Measurements from ENCODE around the gene PARP8.

PARP8 gene

DNA sequence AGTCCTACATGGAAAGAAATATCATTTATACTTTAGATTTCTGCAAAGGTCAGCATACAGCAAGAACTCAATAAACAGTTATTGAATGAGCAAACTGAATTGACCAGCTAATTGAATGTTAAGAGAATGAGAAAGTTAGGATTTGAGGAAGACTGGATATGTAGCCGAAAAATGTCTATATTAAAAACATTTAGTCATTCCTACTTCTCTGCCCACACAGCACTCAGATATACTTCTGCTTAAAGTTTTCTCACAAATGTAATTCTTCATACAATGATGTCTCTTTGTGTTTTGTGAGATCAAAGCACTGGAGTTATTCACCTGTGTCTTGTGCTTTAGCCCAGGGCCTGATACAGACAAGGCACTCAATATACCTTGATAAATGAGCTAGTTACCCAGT is 188.6 kb downstream of the PARP8 start:
- no peak for DNase-seq

DNA sequence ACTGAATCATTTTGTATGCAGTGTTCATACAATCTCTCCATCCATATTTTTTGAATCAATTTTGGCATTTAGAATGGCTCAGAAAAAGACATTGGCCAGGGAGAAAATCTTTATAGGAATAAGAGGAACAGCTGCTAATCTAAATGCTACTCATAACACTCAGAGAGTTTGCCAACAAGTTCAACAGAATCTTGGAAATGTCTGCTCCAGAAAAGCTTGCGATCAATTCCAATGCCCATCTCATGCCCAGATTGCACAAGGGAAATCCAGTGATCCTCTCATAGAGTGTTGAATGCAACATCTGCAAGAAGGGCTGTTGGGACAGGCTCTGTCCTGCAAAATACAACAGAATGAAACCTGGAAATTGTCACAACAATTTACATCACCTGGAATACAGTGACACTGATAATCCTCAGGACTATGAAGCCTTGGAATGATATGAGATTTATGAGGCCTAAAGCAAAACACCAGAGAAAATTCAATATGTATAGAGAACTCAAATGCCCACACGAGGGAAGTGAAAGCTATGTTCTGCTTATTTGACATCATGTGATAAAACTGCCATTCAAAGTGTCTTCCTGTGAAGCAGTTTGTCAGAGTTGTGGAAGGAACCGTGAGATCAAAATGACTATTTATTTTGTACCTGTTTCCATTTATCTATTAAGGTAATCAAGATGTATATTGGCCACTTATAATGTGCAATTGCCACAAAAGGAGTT is 190.1 kb downstream of the PARP8 start:
- DNase-seq = no peak

DNA sequence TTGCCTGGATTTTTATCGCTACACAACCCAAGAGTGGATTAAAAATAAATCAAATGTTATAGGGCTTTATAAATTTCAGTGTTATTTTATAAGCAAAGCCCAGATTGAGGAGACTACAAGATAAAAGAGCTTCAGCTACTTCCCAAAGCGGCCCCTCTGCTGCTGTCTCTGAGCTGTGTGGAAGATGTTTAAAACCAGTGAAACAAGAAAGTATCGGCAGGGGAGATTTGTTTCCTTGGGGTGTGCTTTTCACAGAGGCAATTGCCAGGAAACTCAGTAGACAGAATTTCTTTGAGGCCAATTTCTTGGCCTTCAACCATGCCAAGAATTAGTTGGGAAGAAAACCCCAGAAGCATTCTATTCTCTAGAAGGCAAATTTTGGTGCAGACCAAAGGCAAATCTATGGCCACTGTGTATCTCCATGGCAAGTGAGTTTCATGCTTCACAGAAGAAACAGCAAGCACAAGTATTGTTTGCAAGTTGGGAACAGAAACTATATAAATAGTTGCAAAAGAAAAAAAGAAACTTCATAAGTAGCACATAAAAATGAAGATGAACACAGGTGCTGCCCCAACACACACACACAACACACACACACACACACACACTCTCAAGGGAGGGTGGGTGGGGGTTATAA is 197.2 kb downstream of the PARP8 start:
- DNase-seq = no peak

DNA sequence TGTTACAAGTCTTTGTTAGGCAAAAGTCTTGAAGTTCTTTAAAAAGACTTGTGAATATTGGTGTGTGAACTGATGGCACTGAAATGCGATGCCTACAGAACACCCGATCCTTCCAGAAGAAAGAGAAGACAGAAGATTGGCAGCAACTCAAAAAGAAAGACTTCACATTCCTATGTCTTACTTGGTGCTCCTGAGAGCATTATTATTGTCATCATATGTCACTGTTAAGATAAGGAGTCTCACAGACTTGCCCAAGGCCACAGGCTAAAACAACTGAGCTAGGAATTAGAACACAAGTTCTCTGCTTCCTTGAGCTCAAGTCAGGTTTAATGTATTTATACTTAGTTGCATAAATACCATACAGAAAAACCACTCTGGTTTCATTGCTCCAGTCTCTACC is 198.0 kb downstream of the PARP8 start:
- DNase-seq = no peak

DNA sequence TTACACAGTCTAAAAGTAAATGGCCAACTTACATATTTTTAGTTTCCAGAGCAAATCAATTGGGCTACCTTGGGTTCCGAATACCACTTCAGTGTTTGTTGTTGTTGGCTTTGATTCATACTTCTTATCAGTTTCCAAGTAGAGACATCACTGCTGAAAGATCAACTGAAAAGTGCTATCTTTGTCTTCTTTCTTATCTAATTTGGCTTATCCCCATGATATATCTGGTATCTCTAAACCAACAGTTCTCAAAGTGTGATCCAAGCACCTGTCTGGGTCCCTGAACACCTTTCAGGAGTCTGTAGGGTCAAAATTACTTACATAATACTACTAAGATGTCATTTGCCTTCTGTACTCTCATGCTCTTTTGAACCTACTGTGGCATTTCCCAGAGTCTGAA is 200.0 kb downstream of the PARP8 start:
- no peak for DNase-seq

DNA sequence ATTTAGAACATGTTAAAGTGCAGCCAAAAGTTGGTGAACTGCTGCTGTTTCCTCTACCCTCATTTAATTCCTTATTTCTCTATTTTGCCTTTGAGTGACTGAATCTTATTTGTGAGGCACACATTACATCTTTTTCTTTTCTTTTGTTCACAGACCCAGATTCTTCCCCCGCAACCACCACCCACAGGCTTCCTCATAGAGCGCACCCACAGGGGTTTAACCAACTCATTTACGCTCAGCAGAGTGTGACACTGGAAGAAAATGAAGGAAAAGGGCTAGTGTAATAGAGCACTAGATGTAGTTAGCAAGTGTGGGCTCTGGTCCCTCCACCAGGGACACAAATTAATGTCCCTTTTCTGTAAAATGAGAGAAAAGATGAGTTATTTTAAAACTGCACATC is 200.7 kb downstream of the PARP8 start:
- no peak for DNase-seq

DNA sequence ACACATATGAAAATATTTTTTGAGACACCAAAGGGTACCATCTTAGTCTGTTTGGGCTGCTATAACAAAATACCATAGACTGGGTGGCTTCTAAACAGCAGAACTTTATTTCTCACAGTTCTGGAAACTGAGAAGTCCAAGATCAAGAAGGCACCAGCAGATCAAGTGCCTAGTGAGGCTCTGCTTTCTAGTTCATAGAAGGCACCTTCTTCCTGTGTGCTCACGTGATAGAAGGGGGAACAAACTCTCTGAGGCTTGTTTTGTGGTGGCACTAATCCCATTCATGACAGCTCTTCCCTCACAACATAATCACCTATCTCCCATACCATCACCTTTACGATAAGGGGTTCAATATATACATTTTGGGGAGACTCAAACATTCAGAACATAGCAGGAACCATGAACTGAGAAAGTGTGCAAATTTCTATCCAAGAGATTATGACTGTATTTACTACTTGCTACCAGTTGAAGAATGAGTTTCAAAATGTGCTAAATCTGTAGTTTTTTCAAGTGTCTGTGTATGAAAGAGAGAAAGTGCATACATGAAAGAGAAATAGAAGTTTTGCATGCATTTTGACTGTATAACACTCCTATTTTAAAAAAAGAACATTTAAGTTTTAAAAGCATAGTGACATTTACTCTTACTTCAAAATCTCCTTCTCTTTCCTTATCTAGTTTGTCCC is 207.3 kb downstream of the PARP8 start:
- DNase-seq = no peak

DNA sequence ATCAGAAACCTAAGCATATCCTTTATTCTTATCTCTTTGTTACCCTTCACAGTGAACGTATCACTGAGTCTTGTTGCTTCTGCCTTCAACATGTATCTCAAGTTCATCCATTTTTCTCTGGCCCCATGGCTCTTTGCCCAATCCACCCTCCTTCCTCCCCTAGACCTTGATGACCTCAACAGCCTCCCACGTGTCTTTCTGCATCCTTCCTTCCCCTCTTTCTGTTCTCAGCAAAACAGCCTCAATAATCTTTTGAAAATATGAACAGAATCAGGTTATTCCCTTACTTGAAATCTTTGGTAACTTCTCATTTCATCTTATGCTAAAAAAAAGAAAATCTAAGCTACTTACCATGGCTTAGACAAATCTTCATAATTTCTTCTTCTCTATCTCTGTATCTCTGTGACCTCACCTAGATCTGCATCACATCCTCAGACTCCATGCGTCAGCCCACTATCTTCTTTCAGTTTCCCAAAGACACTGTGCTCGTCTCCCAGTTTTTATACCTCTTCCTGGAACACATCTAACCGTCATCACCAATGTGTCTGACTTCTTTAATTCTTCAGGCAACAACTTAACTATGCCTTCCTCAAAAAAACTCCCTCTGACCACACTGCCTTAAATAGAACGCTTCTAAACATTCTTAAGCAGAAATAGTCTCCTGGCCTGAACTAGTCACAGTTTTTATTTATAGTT is 208.0 kb downstream of the PARP8 start:
- DNase-seq = no peak

DNA sequence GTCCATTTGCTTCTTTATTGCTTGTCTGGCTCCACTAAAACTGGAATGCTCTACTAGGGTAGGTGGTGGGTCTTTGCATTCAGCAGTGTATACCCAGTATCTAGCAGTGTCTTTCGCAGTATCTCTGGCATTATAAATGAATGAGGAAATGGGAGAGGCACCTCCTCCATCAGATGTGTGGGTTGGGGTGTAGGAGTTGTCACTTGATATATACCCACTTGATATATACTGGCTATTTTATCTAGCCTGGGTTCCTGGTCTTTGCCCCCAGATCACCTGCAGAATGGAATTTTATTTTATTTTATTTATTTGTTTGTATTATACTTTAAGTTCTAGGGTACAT is 208.5 kb downstream of the PARP8 start:
- DNase-seq = no peak

DNA sequence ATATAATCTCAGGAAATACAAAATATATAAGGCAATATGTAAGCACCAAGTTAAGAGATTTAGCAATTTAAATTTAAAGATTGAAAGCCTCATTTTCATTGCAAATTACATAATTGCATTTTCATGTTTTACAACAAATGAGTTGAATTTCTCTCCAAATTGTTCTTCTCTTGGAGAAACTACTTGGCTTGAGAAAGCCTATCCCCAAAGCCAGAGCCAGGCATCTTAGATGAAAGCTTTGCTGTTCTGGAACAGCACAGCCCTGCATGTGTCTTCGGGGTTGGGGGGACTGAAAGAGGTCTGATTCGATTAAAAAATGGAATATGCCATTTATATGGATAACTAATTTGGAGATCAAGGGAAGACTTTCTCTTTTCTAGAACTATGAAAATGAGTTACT is 212.0 kb downstream of the PARP8 start:
- no peak for DNase-seq

DNA sequence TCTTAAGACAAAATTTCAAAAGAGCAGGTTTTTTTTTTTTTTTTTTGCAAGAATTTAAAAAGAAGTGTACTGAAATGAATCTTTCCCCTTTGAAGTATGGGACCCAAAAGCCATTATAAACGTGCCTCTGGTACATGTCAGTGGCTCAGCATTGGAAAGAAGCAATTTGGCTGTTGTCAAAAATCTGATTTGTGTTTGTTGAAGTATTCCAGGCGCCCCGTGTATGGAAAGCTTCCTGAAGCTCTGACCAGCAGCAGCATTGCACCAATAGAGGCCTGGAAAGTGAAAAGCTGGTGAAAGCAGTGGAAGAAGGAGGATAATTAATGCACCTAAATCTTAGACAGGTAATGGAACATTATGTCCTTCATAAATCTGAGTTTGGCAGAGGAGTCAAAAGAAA is 215.0 kb downstream of the PARP8 start:
- DNase-seq = no peak

DNA sequence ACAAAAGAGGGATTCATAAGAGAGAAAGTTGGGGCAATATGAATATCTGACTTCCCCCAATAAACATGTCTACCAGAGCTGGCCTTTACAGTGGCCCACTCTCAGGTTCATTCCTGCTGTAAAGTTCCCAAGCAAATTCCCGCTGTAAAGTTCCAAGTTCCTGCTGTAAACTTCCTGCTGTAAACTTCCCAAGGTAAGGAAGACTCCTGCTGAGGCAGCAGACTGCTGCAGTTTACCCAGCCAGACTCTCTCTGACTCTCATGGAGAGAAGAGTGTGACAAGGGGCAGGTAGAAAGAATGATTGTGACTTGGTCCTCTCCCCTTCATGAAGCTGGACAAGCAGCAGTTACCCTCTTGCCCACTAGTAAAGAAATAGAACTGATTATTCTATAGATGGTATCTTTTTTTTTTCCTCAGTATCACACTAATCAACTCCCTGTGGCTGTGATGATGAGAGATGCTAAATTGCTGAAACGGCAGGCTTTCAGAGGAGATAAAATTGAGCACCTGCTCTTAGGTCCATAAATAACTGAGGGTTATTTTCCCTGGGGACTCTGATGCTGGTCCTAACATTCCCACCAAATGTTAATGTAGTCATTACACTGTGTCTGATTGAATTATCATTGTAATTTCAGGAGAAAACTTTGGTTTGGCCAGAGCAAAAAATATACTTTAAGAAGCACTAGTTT is 220.4 kb downstream of the PARP8 start:
- DNase-seq = no peak

DNA sequence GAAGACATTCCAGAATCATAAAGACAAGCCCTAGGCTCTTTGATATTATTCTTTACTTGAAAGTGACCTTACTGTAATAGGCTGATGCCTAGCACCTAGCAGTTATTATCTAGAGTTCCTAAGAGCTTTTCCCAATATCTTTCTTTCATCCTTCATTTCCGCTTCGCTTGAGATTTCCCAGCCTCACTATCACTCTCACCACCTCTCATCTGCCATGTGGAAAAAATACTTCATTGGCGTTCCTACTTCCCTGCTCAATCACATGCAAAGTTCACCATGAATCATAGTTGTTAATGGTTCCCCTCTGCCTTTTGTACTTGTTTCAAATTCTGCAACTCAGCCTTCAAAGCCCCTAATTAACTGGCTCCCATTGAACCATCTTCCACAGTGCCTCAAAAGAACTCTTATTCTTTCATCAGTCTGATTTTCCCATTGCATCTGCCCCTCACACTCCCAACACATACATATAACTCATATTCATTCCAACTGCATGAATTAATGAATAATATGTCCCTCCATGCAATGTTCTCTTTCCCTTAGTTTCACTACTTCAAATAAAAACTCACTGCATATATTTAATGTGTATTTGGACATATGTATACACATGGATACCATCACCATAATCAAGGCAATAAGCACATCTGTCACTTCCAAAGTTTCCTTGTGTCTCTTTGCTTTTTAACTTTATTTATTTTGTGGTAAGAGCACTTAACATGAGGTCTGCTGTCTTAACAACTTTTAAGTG is 221.6 kb downstream of the PARP8 start:
- DNase-seq = no peak

DNA sequence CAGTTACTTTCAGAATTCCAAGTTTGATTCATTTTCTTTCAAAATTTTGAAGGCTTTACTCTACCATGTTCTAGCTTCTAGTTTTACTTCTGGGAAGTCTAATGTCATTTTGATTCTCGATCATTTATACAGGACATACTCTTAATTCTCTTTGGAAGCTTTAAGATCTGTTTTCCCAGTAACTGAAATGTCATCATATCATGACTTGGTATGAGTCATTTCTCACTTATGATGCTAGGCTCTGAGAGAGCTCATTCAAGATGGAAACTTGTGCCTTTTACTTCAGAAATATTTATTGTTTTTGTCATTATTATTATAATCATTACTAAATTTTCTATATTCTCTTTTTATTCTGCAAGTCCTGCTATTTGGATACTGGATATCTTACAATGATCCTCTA is 222.3 kb downstream of the PARP8 start:
- no peak for DNase-seq

DNA sequence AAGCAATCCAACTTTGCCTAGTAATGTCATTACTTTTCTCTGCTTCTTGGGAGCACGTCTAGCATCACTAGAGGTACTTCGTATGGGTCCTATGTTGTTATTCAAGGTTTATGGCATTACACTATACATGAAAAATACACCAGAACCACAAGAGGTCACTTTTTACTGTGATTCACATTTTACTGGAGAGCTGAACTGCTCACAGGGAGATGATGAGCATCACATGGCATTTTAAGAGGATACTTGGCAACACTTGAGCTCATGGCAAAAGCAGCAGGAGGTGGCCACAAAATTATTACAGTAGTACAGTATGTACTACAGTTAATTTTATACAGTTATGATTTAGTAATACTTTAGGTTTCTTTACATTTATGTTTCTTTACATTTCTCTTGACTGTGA is 223.4 kb downstream of the PARP8 start:
- no peak for DNase-seq

All from activated effector memory CD4-positive, alpha-beta T cell treated with anti-CD3 and anti-CD28 coated beads, Interleukin-2, amount 50 U/mL, for 16 hours (primary cell).